Progenitor cell of endocrine pancreas (in vitro differentiated cells): ENCODE results near the gene SZRD1. TPM values are rescaled to one million over a fixed set of nuclear protein-coding genes. Genes with fewer than 3 reads are reported as not detected.
"Not testable (repeated sequence)": the region's sequence is repeated elsewhere in the genome, so short reads cannot be mapped to it uniquely, and the experiment has no call there.

ENCODE experiments used
- DNase-seq: peaks from one replicate; pipeline ENCODE4 v3.0.0; 2021; ENCODE audit warnings: low spot score; ENCODE audit not compliant: unreplicated experiment
- H3K27ac Mint-ChIP-seq: 2 replicates; pipeline ENCODE4 v1.8.0; 2021; ENCODE audit warnings: mild to moderate bottlenecking, moderate library complexity, mixed read lengths
- H3K27me3 Mint-ChIP-seq: 2 replicates; pipeline ENCODE4 v1.8.0; 2021; ENCODE audit warnings: mixed read lengths
- H3K36me3 Mint-ChIP-seq: 2 replicates; pipeline ENCODE4 v1.8.0; 2022; ENCODE audit warnings: mixed read lengths; ENCODE audit not compliant: insufficient read depth
- H3K4me1 Mint-ChIP-seq: 2 replicates; pipeline ENCODE4 v1.8.0; 2021; ENCODE audit warnings: low read depth, mixed read lengths
- H3K4me3 Mint-ChIP-seq: 2 replicates; pipeline ENCODE4 v1.8.0; 2021; ENCODE audit warnings: low read depth, mild to moderate bottlenecking, moderate library complexity, mixed read lengths
- H3K9me3 Mint-ChIP-seq: 2 replicates; pipeline ENCODE4 v1.8.0; 2021; ENCODE audit warnings: low read depth, mixed read lengths
- total RNA-seq: library from RNA; stranded (reverse); gene quantifications from 2 replicates; pipeline ENCODE4 v1.2.1, GENCODE V29; 2021
- TF ChIP-seq, protein P1 (sequence below): fragments of 200-600 bp; sonication (generic); IDR thresholded peaks from one replicate; pipeline ENCODE4 v1.5.0; 2021; ENCODE audit warnings: antibody characterized with exemption, mild to moderate bottlenecking; ENCODE audit not compliant: unreplicated experiment

SZRD1 gene
- total RNA-seq, 1 donor from 2014 or later = 119 TPM

DNA sequence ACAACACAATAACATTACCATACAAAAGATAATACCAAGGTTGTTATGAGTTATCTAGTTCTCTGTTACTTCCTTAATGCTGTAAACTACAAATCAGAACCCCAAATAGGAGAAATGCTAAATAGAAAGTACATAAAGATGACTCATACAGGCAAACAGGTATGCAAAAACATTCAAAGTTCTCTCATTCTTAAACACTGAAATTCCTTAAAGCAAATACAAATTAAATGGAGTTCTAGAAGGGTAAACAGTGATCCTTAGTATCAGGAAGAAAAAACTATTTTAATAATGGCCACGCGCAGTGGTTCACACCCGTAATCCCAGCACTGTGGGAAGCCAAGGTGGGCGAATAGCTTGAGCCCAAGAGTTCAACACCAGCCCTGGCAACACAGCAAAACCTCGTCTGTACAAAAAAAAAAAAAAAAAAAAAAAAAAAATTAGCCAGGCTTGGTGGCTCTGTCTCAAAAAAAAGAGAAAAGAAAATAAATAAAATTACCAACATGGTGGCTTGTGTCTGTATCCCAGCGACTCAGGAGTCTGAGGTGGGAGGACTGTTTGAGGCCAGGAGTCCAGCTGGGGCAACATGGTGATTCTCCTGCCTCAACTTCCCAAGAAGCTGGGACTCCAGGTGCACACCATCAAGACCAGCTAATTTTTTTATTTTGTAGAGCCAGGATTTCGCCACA lies 32.2 kb upstream of the SZRD1 start:
- Mint-ChIP-seq H3K27me3 (no peaks in the 10 kb centered on the region), H3K27ac (peak overlapping the region; percentile 24), H3K4me3 (no peak overlapping the region), H3K36me3 (peaks cover 6% of the 10 kb centered on the region), H3K9me3 (no peaks in the 10 kb centered on the region), H3K4me1 (peaks cover 7% of the 10 kb centered on the region)
- TF ChIP-seq, protein P1, sequence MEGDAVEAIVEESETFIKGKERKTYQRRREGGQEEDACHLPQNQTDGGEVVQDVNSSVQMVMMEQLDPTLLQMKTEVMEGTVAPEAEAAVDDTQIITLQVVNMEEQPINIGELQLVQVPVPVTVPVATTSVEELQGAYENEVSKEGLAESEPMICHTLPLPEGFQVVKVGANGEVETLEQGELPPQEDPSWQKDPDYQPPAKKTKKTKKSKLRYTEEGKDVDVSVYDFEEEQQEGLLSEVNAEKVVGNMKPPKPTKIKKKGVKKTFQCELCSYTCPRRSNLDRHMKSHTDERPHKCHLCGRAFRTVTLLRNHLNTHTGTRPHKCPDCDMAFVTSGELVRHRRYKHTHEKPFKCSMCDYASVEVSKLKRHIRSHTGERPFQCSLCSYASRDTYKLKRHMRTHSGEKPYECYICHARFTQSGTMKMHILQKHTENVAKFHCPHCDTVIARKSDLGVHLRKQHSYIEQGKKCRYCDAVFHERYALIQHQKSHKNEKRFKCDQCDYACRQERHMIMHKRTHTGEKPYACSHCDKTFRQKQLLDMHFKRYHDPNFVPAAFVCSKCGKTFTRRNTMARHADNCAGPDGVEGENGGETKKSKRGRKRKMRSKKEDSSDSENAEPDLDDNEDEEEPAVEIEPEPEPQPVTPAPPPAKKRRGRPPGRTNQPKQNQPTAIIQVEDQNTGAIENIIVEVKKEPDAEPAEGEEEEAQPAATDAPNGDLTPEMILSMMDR = no peak
- DNase-seq = no peak

- H3K27me3 Mint-ChIP-seq = no peaks in the 10 kb centered on the region
- TF ChIP-seq, protein P1 = no peak
- DNase-seq = no peak
- H3K9me3 Mint-ChIP-seq = no peaks in the 10 kb centered on the region
- peaks cover 7% of the 10 kb centered on the region for H3K4me1 Mint-ChIP-seq
- H3K4me3 Mint-ChIP-seq = no peak overlapping the region
- no peak overlapping the region for H3K27ac Mint-ChIP-seq
- H3K36me3 Mint-ChIP-seq = peaks cover 1% of the 10 kb centered on the region
Measured at GRCh38 chr1:16338961-16339360, 28.1 kb upstream of the SZRD1 start.

DNA sequence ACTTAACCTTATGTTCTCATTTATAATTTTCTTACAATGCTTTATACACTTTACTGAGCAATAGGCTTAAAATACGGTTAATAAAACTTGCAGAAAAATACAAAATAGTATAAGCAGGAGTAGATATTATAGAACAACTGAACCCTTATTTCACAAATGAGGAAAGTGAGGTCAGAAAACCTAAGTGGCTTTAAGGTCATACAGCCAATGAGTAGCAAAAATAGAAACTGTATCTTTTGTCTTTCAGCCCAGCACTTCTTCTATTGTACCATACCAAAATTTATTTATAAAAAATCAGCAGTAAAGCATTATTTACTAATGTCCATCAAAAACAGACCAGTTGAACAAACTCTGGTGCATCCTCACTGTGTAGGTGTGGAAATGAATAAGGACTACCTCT lies 26.4 kb upstream of the SZRD1 start:
- H3K27me3 Mint-ChIP-seq = no peaks in the 10 kb centered on the region
- H3K4me3 Mint-ChIP-seq = no peak overlapping the region
- no peaks in the 10 kb centered on the region for H3K9me3 Mint-ChIP-seq
- no peak overlapping the region for H3K27ac Mint-ChIP-seq
- TF ChIP-seq, protein P1 = no peak
- peaks cover 4% of the 10 kb centered on the region for H3K4me1 Mint-ChIP-seq
- no peaks in the 10 kb centered on the region for H3K36me3 Mint-ChIP-seq
- no peak for DNase-seq

DNA sequence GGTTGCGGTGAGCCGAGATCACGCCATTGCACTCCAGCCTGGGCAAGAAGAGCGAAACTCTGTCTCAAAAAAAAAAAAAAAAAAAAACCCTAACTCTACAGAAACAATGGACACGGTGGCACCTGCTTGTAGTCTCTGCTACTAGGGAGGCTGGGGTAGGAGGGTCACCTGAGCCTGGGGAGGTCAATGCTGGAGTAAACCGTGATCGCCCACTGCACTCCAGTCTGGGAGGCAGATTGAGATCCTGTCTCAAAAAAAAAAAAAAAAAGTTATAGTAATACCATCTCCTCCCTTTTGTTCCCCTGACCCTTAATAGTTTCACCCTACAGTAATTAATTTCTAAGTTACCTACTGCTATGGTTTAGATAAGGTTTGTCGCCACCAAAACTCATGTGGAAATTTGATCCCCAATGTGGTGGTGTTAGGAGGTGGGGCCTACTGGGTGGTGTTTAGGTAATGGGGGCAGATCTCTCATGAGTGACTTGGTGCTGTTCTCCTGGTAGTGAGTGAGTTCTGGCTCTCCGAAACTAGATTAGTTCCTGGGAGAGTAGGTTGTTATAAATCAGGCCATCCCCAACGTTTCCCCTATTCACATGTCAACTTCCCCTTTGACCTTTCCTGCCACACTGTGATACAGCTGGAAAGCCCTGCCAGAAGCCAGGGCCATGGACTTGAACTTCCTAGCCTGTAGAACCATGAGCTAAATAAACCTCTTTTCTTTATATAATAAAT lies 24.5 kb upstream of the SZRD1 start:
- Mint-ChIP-seq H3K4me1 (peaks cover 2% of the 10 kb centered on the region), H3K27me3 (no peaks in the 10 kb centered on the region), H3K27ac (peak overlapping the region; percentile 86), H3K9me3 (no peaks in the 10 kb centered on the region), H3K4me3 (no peak overlapping the region), H3K36me3 (peaks cover 2% of the 10 kb centered on the region)
- TF ChIP-seq, protein P1 = no peak
- no peak for DNase-seq

- H3K36me3 Mint-ChIP-seq, H3K4me3 Mint-ChIP-seq, H3K27ac Mint-ChIP-seq, DNase-seq, H3K27me3 Mint-ChIP-seq, H3K9me3 Mint-ChIP-seq, H3K4me1 Mint-ChIP-seq: not testable (repeated sequence)
Measured at GRCh38 chr1:16343276-16343675, 23.8 kb upstream of the SZRD1 start.
